Smooth muscle cell (in vitro differentiated cells): ENCODE data around the gene MED27. TPM values are rescaled to one million over a fixed set of nuclear protein-coding genes. Genes with fewer than 3 reads are reported as not detected.

Experiments used
- DNase-seq: peaks from one replicate; lab custom pipeline; 2025; ENCODE audit not compliant: unreplicated experiment; lab: John Stamatoyannopoulos, UW
- H2AFZ ChIP-seq: fragments of 200-600 bp; sonication (generic); 2 replicates; pipeline ENCODE4 v1.6.0; 2016; ENCODE audit warnings: antibody characterized with exemption, low read depth, mild to moderate bottlenecking
- H3F3A ChIP-seq: fragments of 200-600 bp; sonication (generic); 2 replicates; pipeline ENCODE4 v1.6.0; 2017; ENCODE audit warnings: antibody characterized with exemption, low read depth
- H3K27ac ChIP-seq: fragments of 200-600 bp; sonication (generic); 2 replicates; pipeline ENCODE4 v1.5.1; 2016; ENCODE audit warnings: low read depth, mild to moderate bottlenecking
- H3K27me3 ChIP-seq: fragments of 200-600 bp; sonication (generic); 2 replicates; pipeline ENCODE4 v1.6.1; 2016; ENCODE audit warnings: low read depth, mild to moderate bottlenecking
- H3K36me3 ChIP-seq: fragments of 200-600 bp; sonication (generic); 2 replicates; pipeline ENCODE4 v1.5.1; 2016; ENCODE audit warnings: low read depth
- H3K4me1 ChIP-seq: fragments of 200-600 bp; sonication (generic); 2 replicates; pipeline ENCODE4 v1.5.1; 2016; ENCODE audit warnings: low read depth
- H3K4me2 ChIP-seq: fragments of 200-600 bp; sonication (generic); 2 replicates; pipeline ENCODE4 v1.6.0; 2016; ENCODE audit warnings: mild to moderate bottlenecking
- H3K4me3 ChIP-seq: fragments of 200-600 bp; sonication (generic); 2 replicates; pipeline ENCODE4 v1.5.1; 2016; ENCODE audit warnings: mild to moderate bottlenecking
- H3K79me2 ChIP-seq: fragments of 200-600 bp; sonication (generic); 2 replicates; pipeline ENCODE4 v1.6.0; 2016; ENCODE audit warnings: low read depth, mild to moderate bottlenecking
- H3K9ac ChIP-seq: fragments of 200-600 bp; sonication (generic); 2 replicates; pipeline ENCODE4 v1.6.0; 2016; ENCODE audit warnings: low read depth
- H3K9me3 ChIP-seq: fragments of 200-600 bp; sonication (generic); replicated peaks from 2 replicates; pipeline ENCODE4 v1.5.1; 2016; ENCODE audit warnings: low read depth
- H4K20me1 ChIP-seq: fragments of 200-600 bp; sonication (generic); 2 replicates; pipeline ENCODE4 v1.6.0; 2016; ENCODE audit warnings: low read depth
- CTCF ChIP-seq: fragments of 200-600 bp; sonication (generic); IDR thresholded peaks from 2 replicates; pipeline ENCODE4 v1.5.1; 2017; ENCODE audit warnings: borderline replicate concordance, mild to moderate bottlenecking, antibody characterized with exemption; ENCODE audit not compliant: insufficient read depth, poor library complexity, severe bottlenecking
- WGBS: methylation state at CpG from one replicate; pipeline ENCODE4 v1.1.7; 2016; ENCODE audit warnings: low lambda C conversion rate; 5-methylcytosine and 5-hydroxymethylcytosine counted together
- polyA plus RNA-seq: library from polyadenylated mRNA; unstranded; fragments of >200 nt; fragmentation: Nextera tagmentation; extraction: Ambion mirVana; gene quantifications from 2 replicates; pipeline ENCODE4 v1.2.1, GENCODE V29; 2016
- total RNA-seq: library from RNA; depleted of rRNA; stranded (reverse); fragments of >200 nt; gene quantifications from 2 replicates; pipeline ENCODE4 v1.2.3, GENCODE V29; 2014

MED27 gene
- total and polyA plus RNA-seq, 2 experiments from 2014 or later = 24.0 to 50.0 TPM

GRCh38 chr9:132044176-132044875 is 35.3 kb downstream of the MED27 start:
- no peaks in the 10 kb centered on the region for H3K27me3 ChIP-seq
- peak overlapping the region; percentile 39 for H3K27ac ChIP-seq
- no peak overlapping the region for H2AFZ ChIP-seq
- H4K20me1 ChIP-seq = peaks cover 82% of the 10 kb centered on the region
- TF ChIP-seq CTCF = no peak
- peaks cover 44% of the 10 kb centered on the region for H3K79me2 ChIP-seq
- DNase-seq = no peak
- peaks cover 6% of the 10 kb centered on the region for H3F3A ChIP-seq
- no peaks in the 10 kb centered on the region for H3K9me3 ChIP-seq
- H3K4me1 ChIP-seq = peaks cover 5% of the 10 kb centered on the region
- H3K36me3 ChIP-seq = no peaks in the 10 kb centered on the region
- peak overlapping the region; percentile 53 for H3K4me2 ChIP-seq
- 66% methylated on average over 8 of the region's 8 CpGs for WGBS
- no peak overlapping the region for H3K4me3 ChIP-seq
- H3K9ac ChIP-seq = no peak overlapping the region

- H2AFZ ChIP-seq = no peak overlapping the region
- TF ChIP-seq CTCF = no peak
- H3K9me3 ChIP-seq = no peaks in the 10 kb centered on the region
- no peaks in the 10 kb centered on the region for H3K27me3 ChIP-seq
- H4K20me1 ChIP-seq = peaks cover 82% of the 10 kb centered on the region
- H3K4me2 ChIP-seq = no peak overlapping the region
- H3K79me2 ChIP-seq = peaks cover 46% of the 10 kb centered on the region
- H3K27ac ChIP-seq = peak overlapping the region; percentile 72
- H3K4me1 ChIP-seq = peaks cover 5% of the 10 kb centered on the region
- H3K4me3 ChIP-seq = no peak overlapping the region
- no peak overlapping the region for H3K9ac ChIP-seq
- 97% methylated on average over 3 of the region's 3 CpGs for WGBS
- no peaks in the 10 kb centered on the region for H3K36me3 ChIP-seq
- H3F3A ChIP-seq = peaks cover 6% of the 10 kb centered on the region
- no peak for DNase-seq
These were observed 36.0 kb downstream of the MED27 start for GRCh38 chr9:132043708-132044107.

GRCh38 chr9:132042324-132042723 is 37.3 kb downstream of the MED27 start:
- peaks cover 36% of the 10 kb centered on the region for H3K79me2 ChIP-seq
- H3K27ac ChIP-seq = peak overlapping the region; percentile 72
- H3K4me2 ChIP-seq = peak overlapping the region; percentile 41
- WGBS = 40% methylated on average over 4 of the region's 4 CpGs
- H3K4me3 ChIP-seq = no peak overlapping the region
- DNase-seq = no peak
- H3K4me1 ChIP-seq = peaks cover 5% of the 10 kb centered on the region
- no peak overlapping the region for H2AFZ ChIP-seq
- no peaks in the 10 kb centered on the region for H3K36me3 ChIP-seq
- no peak overlapping the region for H3K9ac ChIP-seq
- H4K20me1 ChIP-seq = peaks cover 79% of the 10 kb centered on the region
- TF ChIP-seq CTCF = no peak
- peaks cover 6% of the 10 kb centered on the region for H3F3A ChIP-seq
- H3K9me3 ChIP-seq = no peaks in the 10 kb centered on the region
- H3K27me3 ChIP-seq = no peaks in the 10 kb centered on the region

- Histone ChIP-seq H3K9me3 (no peaks in the 10 kb centered on the region), H3K9ac (no peak overlapping the region), H3K27ac (peak overlapping the region; percentile 17), H3K4me1 (peaks cover 5% of the 10 kb centered on the region), H3K4me3 (no peak overlapping the region), H3K27me3 (no peaks in the 10 kb centered on the region), H3F3A (peaks cover 6% of the 10 kb centered on the region), H3K36me3 (no peaks in the 10 kb centered on the region), H3K79me2 (peaks cover 35% of the 10 kb centered on the region), H3K4me2 (no peak overlapping the region), H4K20me1 (peaks cover 79% of the 10 kb centered on the region), H2AFZ (no peak overlapping the region)
- no peak for DNase-seq
- 87% methylated on average over 9 of the region's 9 CpGs for WGBS
- no peak for TF ChIP-seq CTCF
These were observed 37.9 kb downstream of the MED27 start for GRCh38 chr9:132041798-132042197.
